ENCODE results near the gene DLX4.

DNA sequence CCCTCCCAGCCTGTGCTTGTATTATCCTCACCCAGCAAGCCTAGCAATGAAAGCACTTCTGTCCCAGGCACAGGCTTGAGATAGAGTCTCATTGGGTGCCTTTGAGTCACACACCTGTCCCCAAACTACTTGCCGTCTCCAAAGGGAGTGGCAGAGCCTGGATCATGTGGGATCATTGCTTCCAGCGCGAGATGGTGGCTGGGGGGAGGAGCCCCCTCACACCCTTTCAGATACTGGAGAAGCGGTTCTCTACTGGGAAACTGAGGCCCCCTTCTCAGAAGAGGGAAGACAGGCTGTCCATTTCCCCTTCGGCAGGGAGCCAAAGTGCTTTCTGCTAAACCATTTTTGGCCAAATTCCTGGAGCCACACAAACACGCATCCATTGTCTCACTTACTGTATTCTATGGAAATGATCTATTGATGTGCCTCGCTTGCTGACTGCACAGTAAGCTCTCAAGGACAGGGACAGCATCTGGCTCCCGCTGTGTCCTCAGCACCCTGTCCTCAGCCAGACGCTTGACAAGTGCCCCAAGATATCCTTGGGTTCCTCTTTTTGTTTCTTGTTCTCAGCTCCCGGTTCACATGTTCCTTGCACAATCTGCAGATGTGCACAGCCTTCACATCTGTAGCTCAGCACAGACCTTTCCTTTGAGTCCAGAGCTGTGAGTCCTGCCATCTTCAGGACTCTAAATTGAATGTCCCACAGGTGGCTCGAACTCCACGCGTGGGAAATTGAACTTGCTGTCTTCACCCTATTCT lies 52.0 kb downstream of the DLX4 start:
- no peak for TF ChIP-seq RCOR1 (IDR thresholded peaks at IDR 0.05; ENCODE audit: insufficient replicate concordance, low read length)
- no peak for TF ChIP-seq RAD21 (IDR thresholded peaks at IDR 0.05; ENCODE audit: low read length)
- TF ChIP-seq RFX5 (IDR thresholded peaks at IDR 0.05; ENCODE audit: low read depth, low read length), result no peak
- no peak for TF ChIP-seq CTCF (conservative IDR thresholded peaks at IDR 0.05; ENCODE audit: low read depth, low read length)
- no peak for TF ChIP-seq FOS (IDR thresholded peaks at IDR 0.05; ENCODE audit: low read depth, low read length)
- TF ChIP-seq MXI1 (IDR thresholded peaks at IDR 0.05; ENCODE audit: borderline replicate concordance, low read depth, low read length), result no peak
- no peak for TF ChIP-seq POLR2A (IDR thresholded peaks at IDR 0.05; ENCODE audit: low read depth, low read length)
- no peak for TF ChIP-seq BHLHE40 (IDR thresholded peaks at IDR 0.05; ENCODE audit: low read depth, low read length)
- no peak for TF ChIP-seq USF2 (IDR thresholded peaks at IDR 0.05; ENCODE audit: low read depth, low read length)
- no peak for TF ChIP-seq CEBPB (IDR thresholded peaks at IDR 0.05; ENCODE audit: low read depth, low read length)
- no peak for TF ChIP-seq SMC3 (IDR thresholded peaks at IDR 0.05; ENCODE audit: low read depth, low read length)

Measured in IMR-90 (cell line).